ENCODE results near the gene TRAM2.

Gene TRAM2

DNA sequence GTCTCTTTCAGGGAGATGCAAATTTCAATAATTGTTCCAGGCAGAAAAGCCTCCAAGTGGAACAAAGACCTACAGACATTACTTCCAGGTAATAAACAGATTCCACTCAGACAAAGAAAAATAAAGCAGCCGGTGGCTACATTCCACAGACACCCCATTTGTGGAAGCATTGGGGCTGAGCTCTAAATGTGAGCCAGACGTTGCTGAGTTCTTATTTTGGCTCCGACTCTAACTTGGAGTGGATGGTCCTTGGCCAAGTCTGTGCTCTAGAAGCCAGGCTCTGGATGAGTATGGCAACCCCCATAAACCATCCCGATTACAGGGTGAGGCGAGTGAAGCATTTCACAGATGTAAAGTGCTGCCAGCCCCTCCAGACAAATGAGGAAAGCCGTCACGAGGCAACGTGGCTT, 6.6 kb downstream of the TRAM2 start:
- DNase-seq (ENCODE audit: low read depth, low spot score), result peak; percentile 44

DNA sequence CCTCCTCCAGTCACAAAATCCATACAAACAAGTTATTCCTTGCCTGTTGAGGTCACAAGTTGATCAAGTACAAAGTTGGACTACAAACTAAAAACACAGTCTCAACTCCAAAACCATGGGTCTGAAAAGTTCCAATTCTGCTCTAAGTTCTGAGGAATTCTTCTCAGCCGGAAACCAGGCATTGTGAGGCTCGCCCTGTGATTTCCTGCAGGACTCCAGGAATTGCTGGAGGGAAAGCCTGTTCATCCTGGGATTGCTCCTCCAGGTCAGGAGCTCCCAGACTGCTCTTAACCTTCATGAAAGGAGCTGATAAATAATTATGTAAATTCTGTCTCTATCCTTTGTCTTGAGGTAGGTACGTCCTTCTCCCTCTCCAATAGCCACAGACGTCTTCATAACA, 8.5 kb downstream of the TRAM2 start:
- peak; percentile 56 for DNase-seq (ENCODE audit: low read depth, low spot score)

DNA sequence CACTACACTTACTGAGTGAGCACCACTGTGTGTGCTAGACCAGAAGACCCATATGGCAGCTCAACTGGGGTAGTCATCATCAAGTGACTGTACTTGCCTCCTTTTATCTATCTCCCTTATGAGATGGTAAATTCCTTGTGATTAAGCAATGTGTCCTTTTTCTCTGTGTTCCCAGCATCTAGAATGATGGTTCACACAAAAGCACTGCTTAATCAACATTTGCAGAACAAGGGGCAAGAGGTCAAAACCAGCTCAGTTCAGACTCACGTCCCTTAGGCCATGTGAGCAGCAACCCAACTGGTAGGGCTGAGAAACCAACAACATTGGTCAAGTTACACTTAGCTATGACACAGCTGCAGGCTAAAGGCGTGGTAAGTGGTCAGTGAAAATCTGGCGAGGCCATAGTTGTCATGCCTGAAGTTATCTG, 10.0 kb downstream of the TRAM2 start:
- peak; percentile 83 for DNase-seq (ENCODE audit: low read depth, low spot score)

DNA sequence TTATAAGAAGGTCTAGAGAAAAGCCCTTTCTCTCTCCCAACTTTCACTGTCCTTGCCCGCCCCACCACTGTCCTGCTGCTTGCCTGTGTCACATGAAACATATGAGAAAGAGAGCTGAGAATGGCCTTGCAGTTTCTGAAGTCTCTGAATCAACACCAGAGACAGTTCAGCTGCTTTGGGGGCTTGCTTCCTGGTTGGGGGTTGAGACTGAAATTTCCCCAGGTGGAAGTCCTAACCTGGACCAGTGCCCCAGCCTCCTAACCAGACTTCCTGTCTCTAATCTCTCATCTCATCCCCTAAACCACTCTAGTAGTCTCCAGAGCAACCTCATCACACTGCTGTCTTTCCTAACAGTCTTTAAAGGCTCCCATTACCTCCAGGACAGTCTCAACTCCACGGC, 10.7 kb downstream of the TRAM2 start:
- no peak for DNase-seq (ENCODE audit: low read depth, low spot score)

DNA sequence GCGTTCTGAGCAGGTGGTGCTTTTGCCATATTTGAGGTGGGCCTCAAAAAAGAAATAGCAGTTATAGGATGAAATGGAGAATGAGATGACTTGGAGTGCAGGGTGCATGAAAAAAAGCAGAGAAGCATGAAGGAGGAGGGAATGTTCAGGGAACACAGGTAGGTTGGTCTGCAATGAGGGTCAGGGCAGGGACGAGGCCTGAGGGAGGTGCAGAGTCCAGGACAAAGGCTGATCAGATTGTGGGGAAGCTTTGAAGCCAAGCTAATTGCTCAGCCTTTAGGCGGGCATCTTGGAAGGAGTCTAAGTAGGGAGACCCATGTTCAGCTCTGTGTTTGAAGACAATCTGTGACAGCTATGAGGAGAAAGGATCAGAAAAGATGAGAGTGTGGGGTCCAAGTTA, 12.0 kb downstream of the TRAM2 start:
- DNase-seq (ENCODE audit: low read depth, low spot score), result peak; percentile 36

DNA sequence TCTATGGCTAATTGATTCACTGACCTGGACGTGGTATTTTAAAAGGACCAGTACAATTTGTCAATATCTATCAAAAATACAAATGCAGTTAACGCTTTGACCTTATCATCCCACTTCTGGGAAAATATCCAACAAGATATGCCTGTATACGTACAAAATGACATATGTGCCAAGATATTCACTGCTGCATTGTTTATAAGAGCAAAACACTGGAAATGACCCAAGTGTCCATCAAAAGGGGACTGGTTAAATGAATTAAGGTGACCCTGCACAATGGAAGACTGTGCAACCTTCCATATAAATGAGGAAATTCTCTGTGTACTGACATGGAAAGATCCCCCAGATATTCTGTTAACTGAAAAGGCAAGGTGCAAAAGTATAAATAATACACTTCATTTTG, 13.9 kb downstream of the TRAM2 start:
- no peak for DNase-seq (ENCODE audit: low read depth, low spot score)

DNA sequence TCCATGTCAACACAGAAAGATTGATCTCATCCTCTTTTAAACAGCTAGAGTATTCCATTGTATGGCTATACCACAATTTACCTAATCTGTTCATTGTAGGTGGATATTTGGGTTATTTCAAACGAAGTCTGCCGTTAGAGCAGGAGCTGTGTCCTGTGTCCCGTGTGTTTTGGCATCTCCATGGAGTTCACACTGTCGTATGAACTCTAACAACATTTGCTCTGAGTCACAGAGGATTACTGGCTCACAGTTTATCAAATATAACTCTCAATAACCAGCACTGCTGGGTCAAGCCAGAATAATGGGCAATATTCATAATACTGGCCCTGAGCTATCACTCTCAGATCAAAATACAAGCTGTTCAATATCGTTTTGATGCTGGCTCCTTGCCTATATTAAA, 16.4 kb downstream of the TRAM2 start:
- DNase-seq (ENCODE audit: low read depth, low spot score), result no peak

DNA sequence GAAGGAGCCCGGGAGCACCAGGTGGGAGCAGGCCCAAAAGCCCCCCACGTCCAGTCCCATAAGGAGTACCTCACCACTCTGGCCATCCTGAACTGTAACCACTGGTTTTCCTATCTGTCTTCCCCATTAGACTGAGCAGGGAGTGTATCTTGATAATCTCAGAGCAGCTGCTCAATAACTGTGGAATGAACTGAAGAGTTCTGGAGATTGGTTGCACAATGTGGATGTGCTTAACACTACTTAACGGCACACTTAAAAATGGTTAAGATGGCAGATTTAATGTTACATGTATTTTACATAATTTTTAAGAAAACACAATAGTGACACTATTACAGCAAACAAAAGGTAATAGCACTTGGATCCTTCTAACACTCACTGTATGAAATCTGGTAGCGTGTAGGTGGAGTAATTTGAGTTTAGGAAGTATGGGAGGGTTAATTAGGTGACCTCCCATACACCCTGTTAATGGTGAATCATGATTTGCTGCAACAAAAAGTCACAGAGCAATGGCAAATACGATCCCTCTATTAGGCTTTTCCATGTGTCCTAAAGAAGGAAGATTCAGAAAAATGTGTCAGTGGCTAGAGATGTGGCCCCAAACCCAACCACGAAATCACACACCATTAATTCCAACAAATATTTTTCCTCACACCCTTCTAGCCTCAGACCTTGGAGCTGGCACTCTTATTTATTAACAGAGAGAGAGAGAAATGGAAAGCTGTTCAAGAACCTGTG, 18.4 kb downstream of the TRAM2 start:
- DNase-seq (ENCODE audit: low read depth, low spot score), result no peak

DNA sequence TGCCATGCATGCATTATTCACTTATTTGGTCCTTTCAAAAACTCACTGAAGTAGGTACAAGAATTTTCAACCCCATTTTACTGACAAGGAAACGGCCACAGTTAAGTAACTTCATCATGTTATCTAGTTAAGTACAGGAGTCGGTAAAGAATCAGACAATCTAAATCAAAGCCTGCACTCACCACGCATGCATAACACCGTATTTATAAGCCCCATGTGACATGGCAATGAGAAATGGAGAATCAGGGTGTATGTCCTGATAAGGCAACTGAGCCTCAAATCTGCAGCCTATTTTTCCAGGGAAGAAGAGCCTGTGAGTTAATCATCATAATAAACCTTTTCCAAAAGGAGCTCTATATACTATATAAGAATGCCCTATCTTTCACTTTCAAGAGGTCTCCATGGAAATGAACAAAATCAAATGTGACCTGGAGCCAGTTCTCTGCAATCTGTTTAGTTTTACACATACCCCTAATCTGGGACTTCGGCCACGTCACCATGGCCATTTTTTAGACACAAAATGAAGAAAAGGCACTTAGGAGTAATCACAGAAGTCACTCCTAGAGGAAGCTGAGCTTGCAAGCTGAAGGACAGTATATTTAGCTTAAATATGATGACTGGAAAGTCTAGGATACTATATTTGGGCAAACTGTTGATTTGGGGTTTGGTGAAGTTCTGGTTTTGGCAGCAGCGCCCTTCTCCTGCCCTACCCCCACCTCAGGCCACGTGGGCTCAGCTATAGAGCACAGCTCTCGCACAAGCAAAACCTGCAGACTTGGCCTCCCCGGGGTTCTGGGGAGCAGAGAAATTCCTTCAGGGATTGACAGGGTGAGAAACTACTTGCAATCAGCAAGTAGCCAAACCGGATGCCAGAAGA, 19.2 kb downstream of the TRAM2 start:
- DNase-seq (ENCODE audit: low read depth, low spot score), result no peak

DNA sequence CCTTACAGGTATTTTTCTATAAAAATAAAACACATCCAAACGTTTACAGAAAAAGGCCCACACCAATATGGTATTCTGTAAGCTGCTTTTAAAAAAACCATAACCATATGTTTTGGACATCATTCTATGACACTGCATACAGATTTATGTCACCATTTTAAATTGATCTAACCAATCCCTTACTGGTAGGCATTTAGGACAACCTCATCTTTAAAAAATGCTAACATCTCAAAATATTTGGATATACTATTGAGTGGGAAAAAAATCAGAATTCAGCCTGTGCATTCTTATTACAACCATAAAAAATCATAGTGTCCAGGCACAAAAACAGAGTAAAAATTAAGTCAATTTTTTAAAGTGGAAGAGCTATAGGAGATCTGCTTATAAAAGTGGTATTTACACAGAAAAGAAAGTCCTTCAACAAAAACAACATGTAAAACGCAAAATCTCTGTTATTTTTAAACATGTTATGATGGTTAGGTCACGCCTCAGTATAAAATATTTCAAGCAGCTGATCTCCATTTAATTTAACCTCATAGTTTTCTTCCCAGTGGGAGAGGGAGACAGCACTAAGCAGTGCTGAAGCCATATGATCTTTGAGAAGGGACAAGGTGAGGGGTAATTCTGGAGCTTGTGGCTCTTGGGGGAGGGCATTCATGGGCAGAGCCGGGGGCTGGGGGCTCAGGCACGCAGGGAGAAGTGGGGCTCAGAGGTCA, 21.2 kb downstream of the TRAM2 start:
- DNase-seq (ENCODE audit: low read depth, low spot score), result no peak

DNA sequence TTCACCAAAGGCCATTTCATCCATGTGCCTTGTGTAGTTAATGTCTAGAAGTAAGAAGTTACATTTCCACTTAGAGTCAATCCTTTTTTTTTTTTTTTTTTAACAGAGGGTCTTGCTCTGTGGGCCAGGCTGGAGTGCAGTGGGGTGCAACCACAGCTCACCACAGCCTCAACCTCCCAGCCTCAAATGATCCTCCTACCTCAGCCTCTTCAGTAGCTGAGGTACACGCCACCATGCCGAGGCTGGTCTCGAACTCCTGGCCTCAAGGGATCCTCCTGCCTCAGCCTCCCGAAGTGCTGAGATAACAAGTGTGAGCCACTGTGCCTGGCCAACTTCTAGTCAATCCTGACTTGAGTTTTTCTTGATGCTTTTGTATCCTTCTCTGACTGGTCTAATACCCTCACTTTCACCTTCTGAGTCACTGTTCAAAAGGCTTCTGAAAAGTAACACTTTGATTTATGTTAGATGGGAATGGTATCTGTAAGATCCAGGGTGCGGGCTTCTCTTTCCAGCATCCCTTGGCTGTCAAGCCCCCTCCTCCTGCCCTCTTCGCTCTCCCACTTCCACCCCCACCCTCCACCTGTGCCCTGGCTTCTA, 22.1 kb downstream of the TRAM2 start:
- no peak for DNase-seq (ENCODE audit: low read depth, low spot score)

DNA sequence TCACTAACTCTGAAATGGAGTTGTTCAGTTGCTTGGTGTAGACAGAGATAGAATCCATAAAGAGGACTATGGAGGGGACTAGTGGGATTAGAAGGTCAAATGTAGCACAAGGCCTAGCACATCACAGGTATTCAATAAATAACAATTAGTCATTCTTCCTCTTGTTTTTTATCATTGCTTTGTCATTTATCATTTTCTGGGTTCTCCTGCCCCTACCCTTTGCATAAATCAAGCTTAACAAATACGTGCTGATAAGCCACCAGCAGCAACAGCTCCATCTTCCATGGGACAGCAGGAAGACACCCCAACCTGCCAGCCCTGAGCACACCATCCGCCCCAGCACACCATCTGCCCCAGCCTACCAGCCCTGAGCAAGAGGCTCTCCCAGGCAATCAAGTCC, 23.1 kb downstream of the TRAM2 start:
- DNase-seq (ENCODE audit: low read depth, low spot score), result no peak

DNA sequence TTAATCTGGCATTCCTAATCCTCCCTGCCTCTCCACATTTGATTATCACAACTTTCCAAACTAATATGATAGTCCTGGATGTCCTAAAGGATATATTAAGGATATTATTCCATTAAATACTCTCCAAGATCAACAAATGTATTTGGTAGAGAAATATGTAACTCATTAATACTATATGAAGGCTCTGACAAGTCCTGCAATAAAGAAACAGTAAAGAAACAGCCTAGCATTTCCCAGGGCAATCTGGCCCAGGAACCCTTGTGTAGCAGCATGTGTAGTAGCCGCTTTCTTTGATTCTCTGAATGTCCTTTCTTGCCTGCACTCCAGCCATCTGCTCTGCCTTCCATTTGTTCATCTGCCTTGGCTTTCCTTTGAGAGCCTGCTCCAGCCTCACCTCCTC, 23.7 kb downstream of the TRAM2 start:
- DNase-seq (ENCODE audit: low read depth, low spot score), result no peak

DNA sequence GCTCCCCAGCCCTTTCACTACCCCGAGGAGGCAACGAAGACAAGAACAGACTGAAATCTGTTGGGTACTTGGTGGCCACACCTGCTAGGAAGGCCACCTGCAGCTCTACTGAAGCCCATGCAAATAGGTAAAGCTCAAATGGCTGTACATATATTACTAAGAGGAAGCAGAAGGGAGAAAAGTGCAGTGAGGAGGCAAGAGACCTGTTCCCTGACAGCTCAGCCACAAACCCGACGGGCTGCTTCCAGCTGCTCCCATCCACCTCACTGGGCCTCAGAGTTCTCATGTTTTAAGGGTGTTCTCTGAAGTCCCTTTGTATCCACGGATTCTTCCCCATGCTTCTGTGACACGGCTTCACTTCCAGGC, 24.6 kb downstream of the TRAM2 start:
- DNase-seq (ENCODE audit: low read depth, low spot score), result no peak

DNA sequence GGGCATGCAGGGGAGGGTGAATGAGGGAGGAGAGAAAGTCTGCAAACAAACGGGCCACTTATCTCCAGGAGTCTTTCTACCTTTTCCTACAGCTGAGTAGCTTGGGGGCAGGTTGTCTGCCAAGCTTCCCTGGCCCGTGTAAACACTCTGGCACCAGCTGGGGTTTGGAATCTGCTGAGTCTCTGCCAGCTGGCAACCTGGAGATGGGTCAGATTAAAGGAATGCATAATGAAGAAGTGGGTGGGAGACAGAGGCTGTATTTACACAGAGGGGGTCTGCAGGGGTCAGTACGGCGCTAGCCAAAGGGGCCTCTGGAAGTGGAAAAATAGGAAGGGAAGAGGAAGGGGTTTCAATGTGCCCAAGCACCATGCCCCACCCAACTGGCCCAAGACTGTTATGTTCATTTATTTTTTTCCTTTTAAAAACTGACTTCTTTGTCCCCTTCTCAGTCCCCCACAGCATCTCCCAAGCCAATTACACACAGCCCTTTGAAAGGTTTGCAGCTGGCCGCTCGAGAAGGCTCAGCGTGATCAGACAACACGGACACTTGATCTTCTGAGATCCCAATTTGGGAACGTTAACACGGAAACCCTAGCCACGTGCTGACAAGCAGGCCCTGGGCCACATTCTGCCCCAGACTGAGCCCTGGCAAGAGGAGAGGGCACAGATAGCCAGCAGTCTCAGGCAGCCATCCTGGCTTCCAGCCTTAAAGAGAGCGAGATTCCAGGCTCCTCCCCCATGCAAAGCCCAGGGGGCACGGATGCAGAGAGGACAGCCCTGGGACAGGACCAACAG, 25.2 kb downstream of the TRAM2 start:
- peak; percentile 70 for DNase-seq (ENCODE audit: low read depth, low spot score)

DNA sequence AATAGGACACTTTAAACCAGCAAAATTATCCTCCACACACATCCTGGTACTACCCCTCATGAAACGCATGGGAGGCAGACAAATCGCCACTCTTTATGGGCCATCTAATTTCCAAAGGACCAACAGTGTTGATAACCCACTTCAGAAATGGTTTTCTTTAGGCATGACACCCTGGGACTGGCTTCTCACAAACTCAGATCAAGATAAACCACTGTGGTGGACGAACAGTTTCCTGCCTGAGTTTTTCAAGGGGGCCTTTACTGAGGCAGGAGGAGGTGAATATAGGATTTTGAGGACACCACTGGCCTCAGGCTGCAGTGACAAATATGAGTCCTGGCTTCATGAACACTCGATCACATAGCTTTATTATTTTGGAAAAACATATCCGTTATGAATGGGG, 26.0 kb downstream of the TRAM2 start:
- no peak for DNase-seq (ENCODE audit: low read depth, low spot score)

DNA sequence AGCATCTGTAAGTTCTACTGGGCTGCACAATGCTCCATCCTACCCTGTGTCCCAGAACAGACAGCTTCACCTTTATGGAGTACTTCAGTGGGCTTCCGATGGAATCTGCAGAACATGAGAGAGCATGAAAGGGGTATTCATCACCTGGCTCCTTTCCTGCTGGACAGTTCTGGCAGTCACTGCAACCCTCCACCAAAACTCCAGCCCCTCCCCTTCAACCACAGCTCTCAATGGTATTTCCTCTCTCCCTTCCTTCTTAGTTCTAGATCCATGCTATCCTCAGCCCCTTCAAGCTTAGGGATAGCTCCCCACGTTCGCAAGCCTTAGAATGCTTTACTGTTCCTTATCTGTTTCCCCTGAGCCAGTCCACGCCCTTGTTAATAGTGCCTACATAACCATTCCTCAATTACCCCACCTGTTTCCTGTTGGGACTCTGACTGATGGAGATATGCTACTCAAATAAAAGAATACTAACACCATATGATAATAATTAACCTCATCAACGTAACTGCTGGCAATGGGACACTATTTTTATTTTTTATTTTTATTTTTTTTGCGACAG, 26.8 kb downstream of the TRAM2 start:
- DNase-seq (ENCODE audit: low read depth, low spot score), result no peak

DNA sequence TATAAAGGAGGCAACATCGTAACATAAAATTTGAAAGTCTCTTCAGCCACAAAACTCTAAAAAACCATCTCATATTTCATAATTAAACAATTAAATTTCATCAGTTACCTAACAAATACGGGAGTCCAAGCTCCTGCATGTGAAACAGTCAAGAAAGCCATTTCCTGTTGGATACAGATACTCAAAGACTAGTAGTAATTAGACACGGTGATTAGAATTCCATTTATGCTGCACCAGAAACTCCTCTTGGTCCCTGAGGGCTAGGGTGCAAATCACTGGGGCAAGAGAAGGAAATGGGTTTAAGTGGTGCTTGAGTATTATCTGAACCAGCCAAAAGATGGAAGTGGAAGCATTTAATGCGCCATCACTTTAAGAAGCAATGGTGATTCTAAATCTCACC, 27.4 kb downstream of the TRAM2 start:
- DNase-seq (ENCODE audit: low read depth, low spot score), result no peak

DNA sequence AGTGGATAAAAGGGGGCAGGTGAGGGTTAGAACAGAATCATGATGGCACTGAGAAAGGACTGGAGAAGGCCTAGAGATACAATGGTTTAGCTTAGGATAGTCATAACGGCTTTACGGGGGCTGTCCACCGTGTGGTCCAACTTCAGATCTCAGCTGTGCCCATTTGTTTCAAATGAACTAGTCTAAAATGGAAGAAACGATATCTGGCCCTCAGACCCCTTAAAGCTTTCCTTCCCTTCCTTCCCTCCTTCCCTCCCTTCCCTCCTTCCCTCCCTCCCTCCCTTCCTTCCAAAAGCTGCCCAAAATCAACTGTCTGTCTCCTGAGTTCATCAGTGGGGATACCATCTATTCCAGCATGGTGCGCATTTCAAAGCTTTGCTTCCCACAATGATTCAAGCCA, 27.9 kb downstream of the TRAM2 start:
- DNase-seq (ENCODE audit: low read depth, low spot score), result no peak

DNA sequence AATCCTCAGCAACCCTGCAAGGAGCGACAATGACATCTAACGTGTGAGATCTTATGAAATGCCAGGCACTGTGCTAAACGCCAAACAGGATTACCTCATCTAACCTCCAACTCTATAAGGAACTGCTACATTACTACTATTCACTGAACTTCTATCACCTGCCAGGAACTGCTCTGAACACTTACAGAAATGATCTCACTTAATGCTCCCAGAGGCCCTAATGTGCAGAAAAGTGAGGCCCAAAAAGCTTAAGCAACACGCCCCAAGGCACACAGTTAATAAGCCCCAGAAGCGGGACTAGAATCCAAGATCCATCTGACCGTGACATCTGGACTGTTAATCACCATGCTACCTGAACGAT, 28.5 kb downstream of the TRAM2 start:
- no peak for DNase-seq (ENCODE audit: low read depth, low spot score)

Data from ELF-1 (cell line).